Testis (tissue), 2 donors: Measurements from ENCODE around the gene PHF2.

Source experiments
- CTCF ChIP-seq, 3 experiments: fragments of 450-650 bp in 2 of 3; fragments of 200-600 bp in 1 of 3; sonication (generic) in 1 of 3; IDR thresholded peaks; one replicate each; pipeline ENCODE4 v1.5.1; 2016 to 2019; ENCODE audit warnings: antibody characterized with exemption in 3 of 3, mild to moderate bottlenecking in 2 of 3, moderate library complexity in 1 of 3
- POLR2A ChIP-seq: fragments of 450-650 bp; IDR thresholded peaks from one replicate; pipeline ENCODE4 v1.6.1; 2017; ENCODE audit warnings: antibody characterized with exemption, mild to moderate bottlenecking, moderate library complexity

- TF ChIP-seq CTCF (IDR thresholded peaks at IDR 0.05) (no peak), POLR2A (no peak)
These were observed 82.0 kb downstream of the PHF2 start for GRCh38 chr9:93658184-93658925.
